K562 (cell line): ENCODE results near the gene PXDC1. TPM values are rescaled to one million over a fixed set of nuclear protein-coding genes. Genes with fewer than 3 reads are reported as not detected.

Experiments
- ATAC-seq: fragments of 200-7000 bp; cut with Tn5 transposase; 3 replicates; pipeline ENCODE4 v1.9.1; 2020; ENCODE audit warnings: moderate library complexity
- BruUV-seq: library from RNA; stranded (reverse); fragments of 400-500 nt; replicated peaks from 2 replicates; lab custom pipeline; 2021; lab: Mats Ljungman, UMichigan
- CTCF ChIA-PET: fragments of 300-600 bp; formaldehyde crosslinking; extraction: SDS; loops from one replicate; lab custom pipeline; 2021; ENCODE audit warnings: low intra/inter-chr PET ratio; lab: Yijun Ruan, JAX
- POLR2A ChIA-PET: fragments of 300-600, 350-650 bp; sonication (Branson Sonifier 250); formaldehyde crosslinking; extraction: SDS; loops from one replicate; lab custom pipeline; 2021; ENCODE audit warnings: antibody characterized with exemption, inconsistent platforms; lab: Yijun Ruan, JAX
- DNase-seq, 4 experiments: peaks; one replicate each; pipeline versions ENCODE4 v3.0.0 to v3.0.0-alpha.2; 2011 to 2018; ENCODE audit warnings: low spot score in 3 of 4, mixed read lengths in 3 of 4; ENCODE audit errors: extremely low read depth in 1 of 4
- FAIRE-seq: peaks from 2 replicates; lab custom pipeline; 2011; peaks lifted over from hg19 to GRCh38; lab: Jason Lieb, UNC
- H2AFZ ChIP-seq: 2 replicates; pipeline ENCODE4 v1.6.0; 2011; ENCODE audit warnings: low read depth, low read length, control low read depth, inconsistent platforms
- H3K27ac ChIP-seq: fragments of 200-600 bp; 3 replicates; pipeline ENCODE4 v1.8.0; 2011; ENCODE audit warnings: low read depth, mild to moderate bottlenecking, control low read depth, inconsistent platforms, low read length, moderate library complexity, mixed read lengths; ENCODE audit errors: extremely low read depth
- H3K27me3 ChIP-seq, 2 experiments: fragments of 300-600 bp in 1 of 2; 2 replicates in 1 of 2; 3 replicates in 1 of 2; pipeline versions ENCODE4 v1.6.0 to v1.8.0; 2011; ENCODE audit warnings: inconsistent platforms in 2 of 2, low read length in 2 of 2, mild to moderate bottlenecking in 1 of 2, mixed read lengths in 1 of 2, moderate library complexity in 1 of 2; ENCODE audit not compliant: control insufficient read depth in 2 of 2, insufficient read depth in 2 of 2
- H3K36me3 ChIP-seq: fragments of 300-600 bp; 3 replicates; pipeline ENCODE4 v1.8.0; 2011; ENCODE audit warnings: mild to moderate bottlenecking, low read length, inconsistent platforms; ENCODE audit not compliant: control insufficient read depth, insufficient read depth
- H3K4me1 ChIP-seq, 2 experiments: fragments of 200-600 bp in 1 of 2; replicated peaks in 1 of 2; 2 replicates in 1 of 2; 3 replicates in 1 of 2; pipeline versions ENCODE4 v1.5.1 to v1.8.0; 2011; ENCODE audit warnings: inconsistent platforms in 2 of 2, low read length in 2 of 2, mild to moderate bottlenecking in 1 of 2, mixed read lengths in 1 of 2, moderate library complexity in 1 of 2; ENCODE audit not compliant: control insufficient read depth in 2 of 2, insufficient read depth in 2 of 2
- H3K4me2 ChIP-seq: 2 replicates; pipeline ENCODE4 v1.6.1; 2011; ENCODE audit warnings: low read length, control low read depth, inconsistent platforms, mixed read lengths; ENCODE audit not compliant: insufficient read depth
- H3K4me3 ChIP-seq: fragments of 200-600 bp; sonication (generic), shearing (Covaris generic); 2 replicates; pipeline ENCODE4 v1.5.1; 2016; ENCODE audit warnings: control low read depth, inconsistent platforms
- H3K79me2 ChIP-seq: fragments of 200-600 bp; 3 replicates; pipeline ENCODE4 v1.8.0; 2011; ENCODE audit warnings: low read length, inconsistent platforms; ENCODE audit not compliant: control insufficient read depth, insufficient read depth
- H3K9ac ChIP-seq, 2 experiments: 2 replicates each; pipeline versions ENCODE4 v1.6.0 to v1.6.1; 2011; ENCODE audit warnings: low read depth in 2 of 2, low read length in 2 of 2, control low read depth in 1 of 2, inconsistent platforms in 1 of 2, mild to moderate bottlenecking in 1 of 2, mixed read lengths in 1 of 2; ENCODE audit not compliant: insufficient read depth in 1 of 2
- H3K9me1 ChIP-seq: one replicate; pipeline ENCODE4 v1.6.0; 2011; ENCODE audit warnings: inconsistent platforms, mild to moderate bottlenecking, low read length, moderate library complexity; ENCODE audit not compliant: control insufficient read depth, insufficient read depth
- H3K9me3 ChIP-seq: replicated peaks from 2 replicates; pipeline ENCODE4 v1.5.1; 2011; ENCODE audit warnings: low read depth, low read length, inconsistent platforms; ENCODE audit not compliant: control insufficient read depth, insufficient read depth
- H4K20me1 ChIP-seq: replicated peaks from 2 replicates; pipeline ENCODE4 v1.6.1; 2011; ENCODE audit warnings: low read length, inconsistent platforms, mixed read lengths; ENCODE audit not compliant: control insufficient read depth, insufficient read depth
- HDAC3 ChIP-seq: fragments of 450-650 bp; IDR thresholded peaks from 2 replicates; pipeline ENCODE4 v1.6.1; 2018; ENCODE audit warnings: borderline replicate concordance, mild to moderate bottlenecking, moderate library complexity; ENCODE audit not compliant: partially characterized antibody
- IFI16 ChIP-seq: fragments of 250-450 bp; sonication (Bioruptor Pico); IDR thresholded peaks from 2 replicates; pipeline ENCODE4 v2.1.2; 2022; ENCODE audit warnings: mild to moderate bottlenecking, inconsistent platforms
- IRF2 ChIP-seq: sonication (generic); formaldehyde crosslinking; IDR thresholded peaks from 2 replicates; pipeline ENCODE4 v1.8.1; 2022; ENCODE audit warnings: mild to moderate bottlenecking, missing genetic modification reagents
- MAFF ChIP-seq: IDR thresholded peaks from 2 replicates; pipeline ENCODE4 v1.6.1; 2012; ENCODE audit warnings: low read length, improper control_type of control experiment
- PTBP1 ChIP-seq: fragments of 200-400 bp; formaldehyde crosslinking; IDR thresholded peaks from 2 replicates; pipeline ENCODE4 v1.6.1; 2017; ENCODE audit warnings: low read depth, low read length
- SNRNP70 ChIP-seq: fragments of 200-400 bp; formaldehyde crosslinking; optimal IDR thresholded peaks from 2 replicates; pipeline ENCODE3; 2017; ENCODE audit warnings: low read depth, low read length
- TEAD4 ChIP-seq, 2 experiments: sonication (generic) in 1 of 2; formaldehyde crosslinking in 1 of 2; IDR thresholded peaks; 2 replicates each; pipeline versions ENCODE4 v1.6.1 to v1.8.0; 2012 to 2022; ENCODE audit warnings: borderline replicate concordance in 1 of 2, inconsistent platforms in 1 of 2, low read length in 1 of 2, mild to moderate bottlenecking in 1 of 2, missing genetic modification reagents in 1 of 2
- U2AF2 ChIP-seq: fragments of 200-400 bp; formaldehyde crosslinking; optimal IDR thresholded peaks from 2 replicates; pipeline ENCODE3; 2017; ENCODE audit warnings: low read depth, mild to moderate bottlenecking, low read length
- ZNF165 ChIP-seq: fragments of 250-450 bp; sonication (Bioruptor Pico); IDR thresholded peaks from 2 replicates; pipeline ENCODE4 v1.4.0; 2020; ENCODE audit warnings: borderline replicate concordance
- WGBS: fragments of 100-300 bp; shearing (Covaris generic); methylation state at CpG from one replicate; pipeline ENCODE4 v1.1.6; 2016; ENCODE audit warnings: low coverage, mixed read lengths; ENCODE audit not compliant: insufficient coverage; ENCODE audit errors: missing lambda C conversion rate; 5-methylcytosine and 5-hydroxymethylcytosine counted together
- in situ Hi-C: fragments of 300-500 bp; cut with MboI; formaldehyde crosslinking; loops from 4 replicates; pipeline ENCODE4 v1.15.0; 2018; ENCODE audit warnings: inconsistent platforms, mixed read lengths
- intact Hi-C: fragments of 100-400 bp; cut with micrococcal nuclease; formaldehyde crosslinking; loops from 2 replicates; pipeline ENCODE4 v1.14.2; 2022
- polyA plus RNA-seq, 8 experiments: library from polyadenylated mRNA; depleted of rRNA in 4 of 8; stranded (reverse) in 5 of 8; unstranded in 3 of 8; fragments of >200 nt; fragmentation: Nextera tagmentation in 2 of 8; fragmentation: Illumina TruSeq in 1 of 8; extraction: Ambion mirVana in 2 of 8; extraction: Trizol in 1 of 8; gene quantifications; 2 replicates each; pipeline versions ENCODE4 v1.2.1 to v1.2.3, GENCODE V29; 2011 to 2014; ENCODE audit warnings: inconsistent platforms in 1 of 8, missing spikeins in 1 of 8
- total RNA-seq, 7 experiments: library from RNA; depleted of rRNA in 6 of 7; stranded (reverse); fragments of >200 nt in 6 of 7; fragmentation: Illumina TruSeq in 2 of 7; extraction: Trizol in 2 of 7; gene quantifications; 2 replicates each; pipeline versions ENCODE4 v1.2.1 to v1.2.3, GENCODE V29; 2011 to 2021; ENCODE audit warnings: low replicate concordance in 1 of 7
- TF ChIP-seq, protein P1 (sequence below): fragments of 450-650 bp; IDR thresholded peaks from 2 replicates; pipeline ENCODE4 v1.6.1; 2016; ENCODE audit warnings: mild to moderate bottlenecking, moderate library complexity

PXDC1 gene
- total and polyA plus RNA-seq, 9 of the 15 experiments (the other 6 are each of a cell fraction or from before 2014, with no cell fraction given): 0.09 to 0.33 (median 0.16) TPM; not detected in 5

GRCh38 chr6:3729603-3730344 lies 21.7 kb downstream of the PXDC1 start:
- in situ Hi-C loops: loop anchor here (5.0 kb wide), 3 partner anchors 457 to 732 kb away; partner anchors contain the start of gene NQO2
- H3K9ac ChIP-seq: no peak overlapping the region
- WGBS: 1% methylated on average over 9 of the region's 9 CpGs
- H3K79me2 ChIP-seq: no peaks in the 10 kb centered on the region
- POLR2A ChIA-PET: interaction anchor here (0.8 kb wide), 1 partner anchor 444 kb away, joined by 3 read pairs; no protein-coding TSS in a partner anchor
- DNase-seq: no peak
- H3K27ac ChIP-seq: no peak overlapping the region
- no peak overlapping the region for H3K4me3 ChIP-seq
- H4K20me1 ChIP-seq: peaks cover 20% of the 10 kb centered on the region
- CTCF ChIA-PET: interaction anchor here (0.6 kb wide), 1 partner anchor 75 kb away, joined by 5 read pairs; no protein-coding TSS in a partner anchor
- H3K9me1 ChIP-seq: no peaks in the 10 kb centered on the region
- intact Hi-C loops: loop anchor here (5.0 to 10.0 kb wide), 8 partner anchors 102 to 995 kb away; partner anchors contain the start of genes NQO2 and SLC22A23
- BruUV-seq: no TSS peak
- H3K4me1 ChIP-seq: peaks cover 0 to 13% of the 10 kb centered on the region in 2 experiments; a peak in 2 of 5 replicates
- no peak overlapping the region for H2AFZ ChIP-seq
- no peak for ATAC-seq
- no peaks in the 10 kb centered on the region for H3K9me3 ChIP-seq
- no peak for FAIRE-seq
- peaks cover 57 to 88% of the 10 kb centered on the region in 2 experiments for H3K27me3 ChIP-seq
- no peak overlapping the region for H3K4me2 ChIP-seq
- no peaks in the 10 kb centered on the region for H3K36me3 ChIP-seq
- TF ChIP-seq SNRNP70 (no peak), ZNF165 (CRISPR knock-in tag) (no peak), IFI16 (CRISPR knock-in tag) (no peak), MAFF (no peak), TEAD4 (IDR thresholded peaks at IDR 0.05; ENCODE audit: low read length) (no peak), TEAD4 (CRISPR knock-in tag; IDR thresholded peaks at IDR 0.05; ENCODE audit: borderline replicate concordance) (no peak), U2AF2 (no peak), PTBP1 (no peak), IRF2 (CRISPR knock-in tag) (no peak), HDAC3 (no peak)
- TF ChIP-seq, protein P1, sequence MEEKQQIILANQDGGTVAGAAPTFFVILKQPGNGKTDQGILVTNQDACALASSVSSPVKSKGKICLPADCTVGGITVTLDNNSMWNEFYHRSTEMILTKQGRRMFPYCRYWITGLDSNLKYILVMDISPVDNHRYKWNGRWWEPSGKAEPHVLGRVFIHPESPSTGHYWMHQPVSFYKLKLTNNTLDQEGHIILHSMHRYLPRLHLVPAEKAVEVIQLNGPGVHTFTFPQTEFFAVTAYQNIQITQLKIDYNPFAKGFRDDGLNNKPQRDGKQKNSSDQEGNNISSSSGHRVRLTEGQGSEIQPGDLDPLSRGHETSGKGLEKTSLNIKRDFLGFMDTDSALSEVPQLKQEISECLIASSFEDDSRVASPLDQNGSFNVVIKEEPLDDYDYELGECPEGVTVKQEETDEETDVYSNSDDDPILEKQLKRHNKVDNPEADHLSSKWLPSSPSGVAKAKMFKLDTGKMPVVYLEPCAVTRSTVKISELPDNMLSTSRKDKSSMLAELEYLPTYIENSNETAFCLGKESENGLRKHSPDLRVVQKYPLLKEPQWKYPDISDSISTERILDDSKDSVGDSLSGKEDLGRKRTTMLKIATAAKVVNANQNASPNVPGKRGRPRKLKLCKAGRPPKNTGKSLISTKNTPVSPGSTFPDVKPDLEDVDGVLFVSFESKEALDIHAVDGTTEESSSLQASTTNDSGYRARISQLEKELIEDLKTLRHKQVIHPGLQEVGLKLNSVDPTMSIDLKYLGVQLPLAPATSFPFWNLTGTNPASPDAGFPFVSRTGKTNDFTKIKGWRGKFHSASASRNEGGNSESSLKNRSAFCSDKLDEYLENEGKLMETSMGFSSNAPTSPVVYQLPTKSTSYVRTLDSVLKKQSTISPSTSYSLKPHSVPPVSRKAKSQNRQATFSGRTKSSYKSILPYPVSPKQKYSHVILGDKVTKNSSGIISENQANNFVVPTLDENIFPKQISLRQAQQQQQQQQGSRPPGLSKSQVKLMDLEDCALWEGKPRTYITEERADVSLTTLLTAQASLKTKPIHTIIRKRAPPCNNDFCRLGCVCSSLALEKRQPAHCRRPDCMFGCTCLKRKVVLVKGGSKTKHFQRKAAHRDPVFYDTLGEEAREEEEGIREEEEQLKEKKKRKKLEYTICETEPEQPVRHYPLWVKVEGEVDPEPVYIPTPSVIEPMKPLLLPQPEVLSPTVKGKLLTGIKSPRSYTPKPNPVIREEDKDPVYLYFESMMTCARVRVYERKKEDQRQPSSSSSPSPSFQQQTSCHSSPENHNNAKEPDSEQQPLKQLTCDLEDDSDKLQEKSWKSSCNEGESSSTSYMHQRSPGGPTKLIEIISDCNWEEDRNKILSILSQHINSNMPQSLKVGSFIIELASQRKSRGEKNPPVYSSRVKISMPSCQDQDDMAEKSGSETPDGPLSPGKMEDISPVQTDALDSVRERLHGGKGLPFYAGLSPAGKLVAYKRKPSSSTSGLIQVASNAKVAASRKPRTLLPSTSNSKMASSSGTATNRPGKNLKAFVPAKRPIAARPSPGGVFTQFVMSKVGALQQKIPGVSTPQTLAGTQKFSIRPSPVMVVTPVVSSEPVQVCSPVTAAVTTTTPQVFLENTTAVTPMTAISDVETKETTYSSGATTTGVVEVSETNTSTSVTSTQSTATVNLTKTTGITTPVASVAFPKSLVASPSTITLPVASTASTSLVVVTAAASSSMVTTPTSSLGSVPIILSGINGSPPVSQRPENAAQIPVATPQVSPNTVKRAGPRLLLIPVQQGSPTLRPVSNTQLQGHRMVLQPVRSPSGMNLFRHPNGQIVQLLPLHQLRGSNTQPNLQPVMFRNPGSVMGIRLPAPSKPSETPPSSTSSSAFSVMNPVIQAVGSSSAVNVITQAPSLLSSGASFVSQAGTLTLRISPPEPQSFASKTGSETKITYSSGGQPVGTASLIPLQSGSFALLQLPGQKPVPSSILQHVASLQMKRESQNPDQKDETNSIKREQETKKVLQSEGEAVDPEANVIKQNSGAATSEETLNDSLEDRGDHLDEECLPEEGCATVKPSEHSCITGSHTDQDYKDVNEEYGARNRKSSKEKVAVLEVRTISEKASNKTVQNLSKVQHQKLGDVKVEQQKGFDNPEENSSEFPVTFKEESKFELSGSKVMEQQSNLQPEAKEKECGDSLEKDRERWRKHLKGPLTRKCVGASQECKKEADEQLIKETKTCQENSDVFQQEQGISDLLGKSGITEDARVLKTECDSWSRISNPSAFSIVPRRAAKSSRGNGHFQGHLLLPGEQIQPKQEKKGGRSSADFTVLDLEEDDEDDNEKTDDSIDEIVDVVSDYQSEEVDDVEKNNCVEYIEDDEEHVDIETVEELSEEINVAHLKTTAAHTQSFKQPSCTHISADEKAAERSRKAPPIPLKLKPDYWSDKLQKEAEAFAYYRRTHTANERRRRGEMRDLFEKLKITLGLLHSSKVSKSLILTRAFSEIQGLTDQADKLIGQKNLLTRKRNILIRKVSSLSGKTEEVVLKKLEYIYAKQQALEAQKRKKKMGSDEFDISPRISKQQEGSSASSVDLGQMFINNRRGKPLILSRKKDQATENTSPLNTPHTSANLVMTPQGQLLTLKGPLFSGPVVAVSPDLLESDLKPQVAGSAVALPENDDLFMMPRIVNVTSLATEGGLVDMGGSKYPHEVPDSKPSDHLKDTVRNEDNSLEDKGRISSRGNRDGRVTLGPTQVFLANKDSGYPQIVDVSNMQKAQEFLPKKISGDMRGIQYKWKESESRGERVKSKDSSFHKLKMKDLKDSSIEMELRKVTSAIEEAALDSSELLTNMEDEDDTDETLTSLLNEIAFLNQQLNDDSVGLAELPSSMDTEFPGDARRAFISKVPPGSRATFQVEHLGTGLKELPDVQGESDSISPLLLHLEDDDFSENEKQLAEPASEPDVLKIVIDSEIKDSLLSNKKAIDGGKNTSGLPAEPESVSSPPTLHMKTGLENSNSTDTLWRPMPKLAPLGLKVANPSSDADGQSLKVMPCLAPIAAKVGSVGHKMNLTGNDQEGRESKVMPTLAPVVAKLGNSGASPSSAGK: no peak
